HEK293 (cell line): ENCODE results near the gene NDUFA1.

Experiments used
- GLIS1 ChIP-seq: fragments of 450-650 bp; formaldehyde crosslinking; IDR thresholded peaks from 2 replicates; pipeline ENCODE4 v1.5.1; 2016; ENCODE audit warnings: missing biosample characterization, missing genetic modification characterization
- GLIS2 ChIP-seq: fragments of 450-650 bp; formaldehyde crosslinking; IDR thresholded peaks from 2 replicates; pipeline ENCODE4 v1.5.1; 2016; ENCODE audit warnings: missing biosample characterization, missing genetic modification characterization
- HOXD13 ChIP-seq: sonication (generic); formaldehyde crosslinking; IDR thresholded peaks from 2 replicates; pipeline ENCODE4 v1.8.0; 2022; ENCODE audit warnings: missing genetic modification reagents, borderline replicate concordance
- KLF16 ChIP-seq: fragments of 450-650 bp; formaldehyde crosslinking; IDR thresholded peaks from 2 replicates; pipeline ENCODE4 v1.5.1; 2017; ENCODE audit warnings: missing biosample characterization, missing genetic modification characterization
- KLF8 ChIP-seq: fragments of 450-650 bp; formaldehyde crosslinking; IDR thresholded peaks from 2 replicates; pipeline ENCODE4 v1.5.1; 2016; ENCODE audit warnings: missing biosample characterization, missing genetic modification characterization
- KLF9 ChIP-seq: fragments of 450-650 bp; formaldehyde crosslinking; IDR thresholded peaks from 2 replicates; pipeline ENCODE4 v1.5.1; 2016; ENCODE audit warnings: missing biosample characterization, missing genetic modification characterization, low read depth
- ZBTB20 ChIP-seq: fragments of 450-650 bp; formaldehyde crosslinking; IDR thresholded peaks from 2 replicates; pipeline ENCODE4 v1.5.1; 2016; ENCODE audit warnings: missing biosample characterization, missing genetic modification characterization
- ZNF140 ChIP-seq: fragments of 450-650 bp; formaldehyde crosslinking; IDR thresholded peaks from 2 replicates; pipeline ENCODE4 v1.5.1; 2016; ENCODE audit warnings: missing biosample characterization, missing genetic modification characterization
- ZNF266 ChIP-seq: fragments of 450-650 bp; formaldehyde crosslinking; IDR thresholded peaks from 2 replicates; pipeline ENCODE4 v1.5.1; 2016; ENCODE audit warnings: missing biosample characterization, missing genetic modification characterization, low read depth
- ZNF324 ChIP-seq: fragments of 450-650 bp; formaldehyde crosslinking; IDR thresholded peaks from 2 replicates; pipeline ENCODE4 v1.5.1; 2016; ENCODE audit warnings: missing biosample characterization, missing genetic modification characterization
- ZNF354C ChIP-seq: fragments of 450-650 bp; formaldehyde crosslinking; IDR thresholded peaks from 2 replicates; pipeline ENCODE4 v1.5.1; 2016; ENCODE audit warnings: missing biosample characterization, missing genetic modification characterization, low read depth, borderline replicate concordance
- ZNF473 ChIP-seq: fragments of 450-650 bp; formaldehyde crosslinking; IDR thresholded peaks from 2 replicates; pipeline ENCODE4 v1.5.1; 2017; ENCODE audit warnings: missing biosample characterization, missing genetic modification characterization
- ZNF510 ChIP-seq: fragments of 450-650 bp; formaldehyde crosslinking; IDR thresholded peaks from 2 replicates; pipeline ENCODE4 v1.5.1; 2018; ENCODE audit warnings: mild to moderate bottlenecking, missing genetic modification characterization, missing biosample characterization; ENCODE audit not compliant: insufficient replicate concordance
- ZNF654 ChIP-seq: fragments of 450-650 bp; formaldehyde crosslinking; IDR thresholded peaks from 2 replicates; pipeline ENCODE4 v1.5.1; 2016; ENCODE audit warnings: low read depth, missing biosample characterization, missing genetic modification characterization
- ZNF658 ChIP-seq: fragments of 450-650 bp; formaldehyde crosslinking; IDR thresholded peaks from 2 replicates; pipeline ENCODE4; 2016; ENCODE audit warnings: missing biosample characterization, missing genetic modification characterization
- ZNF660 ChIP-seq: fragments of 450-650 bp; IDR thresholded peaks from 2 replicates; pipeline ENCODE4 v1.5.1; 2018; ENCODE audit warnings: missing biosample characterization, mild to moderate bottlenecking, missing genetic modification characterization
- ZNF670 ChIP-seq: fragments of 450-650 bp; formaldehyde crosslinking; IDR thresholded peaks from 2 replicates; pipeline ENCODE4 v1.5.1; 2016; ENCODE audit warnings: missing biosample characterization, missing genetic modification characterization, low read depth
- ZNF707 ChIP-seq: fragments of 450-650 bp; formaldehyde crosslinking; IDR thresholded peaks from 2 replicates; pipeline ENCODE4 v1.5.1; 2016; ENCODE audit warnings: missing biosample characterization, missing genetic modification characterization
- ZNF76 ChIP-seq: fragments of 450-650 bp; formaldehyde crosslinking; IDR thresholded peaks from 2 replicates; pipeline ENCODE4; 2016; ENCODE audit warnings: low read depth, missing biosample characterization, missing genetic modification characterization, borderline replicate concordance
- ZNF768 ChIP-seq: fragments of 450-650 bp; formaldehyde crosslinking; IDR thresholded peaks from 2 replicates; pipeline ENCODE4 v1.5.1; 2018; ENCODE audit warnings: missing biosample characterization, mild to moderate bottlenecking, missing genetic modification characterization
- TF ChIP-seq, protein P1 (sequence below): sonication (generic); formaldehyde crosslinking; IDR thresholded peaks from 2 replicates; pipeline ENCODE4 v1.8.1; 2022; ENCODE audit warnings: mild to moderate bottlenecking, moderate library complexity, missing genetic modification reagents
- TF ChIP-seq, protein P2 (sequence below): fragments of 450-650 bp; formaldehyde crosslinking; IDR thresholded peaks from 2 replicates; pipeline ENCODE4 v1.5.1; 2016; ENCODE audit warnings: missing biosample characterization, missing genetic modification characterization
- TF ChIP-seq, protein P3 (sequence below): fragments of 450-650 bp; formaldehyde crosslinking; conservative IDR thresholded peaks from 2 replicates; pipeline ENCODE4 v1.5.1; 2016; ENCODE audit warnings: low read depth, missing biosample characterization, missing genetic modification characterization
- TF ChIP-seq, protein P4 (sequence below): fragments of 450-650 bp; formaldehyde crosslinking; IDR thresholded peaks from 2 replicates; pipeline ENCODE4 v1.5.1; 2016; ENCODE audit warnings: missing biosample characterization, missing genetic modification characterization
- TF ChIP-seq, protein P5 (sequence below): fragments of 450-650 bp; formaldehyde crosslinking; IDR thresholded peaks from 2 replicates; pipeline ENCODE4 v1.5.1; 2016; ENCODE audit warnings: missing biosample characterization, missing genetic modification characterization
- TF ChIP-seq, protein P6 (sequence below): fragments of 450-650 bp; formaldehyde crosslinking; IDR thresholded peaks from 2 replicates; pipeline ENCODE4 v1.5.1; 2016; ENCODE audit warnings: missing biosample characterization, missing genetic modification characterization

Gene NDUFA1

DNA sequence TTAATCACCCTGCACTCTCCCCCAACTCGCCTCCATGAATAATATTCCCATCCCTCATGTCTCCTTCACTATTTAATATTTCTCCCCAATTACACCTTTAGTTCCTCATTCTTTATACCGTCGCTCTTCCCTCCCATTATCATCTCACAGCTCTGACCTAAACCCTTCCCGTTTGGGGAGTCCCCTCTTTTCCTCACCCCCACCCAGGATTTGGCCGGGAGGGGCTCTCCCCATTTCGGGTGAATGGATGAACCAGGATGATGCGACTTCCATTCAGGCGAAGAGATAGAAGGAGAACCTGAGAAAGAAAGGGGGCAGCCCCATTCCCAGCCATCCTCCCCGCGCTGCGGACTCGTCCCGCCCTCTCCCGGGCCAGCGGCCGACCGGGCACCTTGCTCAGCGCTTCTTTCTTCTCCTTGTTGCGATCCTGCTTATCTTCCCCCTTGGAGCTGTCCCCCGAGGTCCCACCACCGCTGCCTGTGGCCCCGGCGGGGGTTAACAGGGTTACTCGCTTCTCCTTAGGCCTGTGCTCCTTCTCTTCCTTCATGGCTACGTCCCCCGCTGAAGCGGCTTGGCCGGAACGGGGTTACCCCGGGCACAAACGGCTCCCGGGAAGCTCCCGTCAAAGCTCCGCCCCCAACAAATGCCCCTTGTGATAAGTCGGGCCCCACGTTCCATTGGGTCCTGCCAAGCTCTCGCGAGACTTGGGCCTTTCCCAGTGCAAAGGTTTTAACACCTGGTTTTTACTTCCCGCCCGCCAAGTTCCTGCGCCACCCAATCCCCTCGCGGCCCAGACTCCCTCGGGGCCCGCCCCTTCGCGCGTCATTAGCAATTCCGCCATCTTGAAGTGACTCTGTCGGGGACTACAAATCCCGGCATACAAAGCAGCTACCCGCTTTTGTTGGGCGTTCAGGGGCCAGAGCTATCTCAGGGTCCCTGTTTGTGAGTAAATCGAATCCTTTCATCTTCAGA, 19.0 kb upstream of the NDUFA1 start, which contains the start of gene UPF3B (continued):
- TF ChIP-seq ZNF266 (tag by site-specific recombination) (no peak), KLF16 (tag by site-specific recombination) (peak; percentile 63), ZNF510 (no peak), KLF8 (tag by site-specific recombination) (peak; percentile 29; the same call in 1 of the 2 replicates), ZNF670 (tag by site-specific recombination) (no peak), ZNF654 (no peak), HOXD13 (CRISPR knock-in tag) (no peak), ZNF660 (tag by site-specific recombination) (no peak), ZNF324 (no peak), ZBTB20 (tag by site-specific recombination) (peak; percentile 99), ZNF768 (no peak), ZNF473 (tag by site-specific recombination) (no peak), GLIS2 (tag by site-specific recombination) (peak; percentile 89), ZNF707 (tag by site-specific recombination) (no peak), GLIS1 (tag by site-specific recombination) (peak; percentile 67), ZNF354C (tag by site-specific recombination) (no peak), KLF9 (peak; percentile 52; the same call in 1 of the 2 replicates), ZNF76 (tag by site-specific recombination) (peak; percentile 87), ZNF658 (tag by site-specific recombination) (no peak), ZNF140 (tag by site-specific recombination) (no peak)
- TF ChIP-seq, protein P1, sequence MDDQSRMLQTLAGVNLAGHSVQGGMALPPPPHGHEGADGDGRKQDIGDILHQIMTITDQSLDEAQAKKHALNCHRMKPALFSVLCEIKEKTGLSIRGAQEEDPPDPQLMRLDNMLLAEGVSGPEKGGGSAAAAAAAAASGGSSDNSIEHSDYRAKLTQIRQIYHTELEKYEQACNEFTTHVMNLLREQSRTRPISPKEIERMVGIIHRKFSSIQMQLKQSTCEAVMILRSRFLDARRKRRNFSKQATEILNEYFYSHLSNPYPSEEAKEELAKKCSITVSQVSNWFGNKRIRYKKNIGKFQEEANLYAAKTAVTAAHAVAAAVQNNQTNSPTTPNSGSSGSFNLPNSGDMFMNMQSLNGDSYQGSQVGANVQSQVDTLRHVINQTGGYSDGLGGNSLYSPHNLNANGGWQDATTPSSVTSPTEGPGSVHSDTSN (CRISPR knock-in tag), result no peak
- TF ChIP-seq, protein P2, sequence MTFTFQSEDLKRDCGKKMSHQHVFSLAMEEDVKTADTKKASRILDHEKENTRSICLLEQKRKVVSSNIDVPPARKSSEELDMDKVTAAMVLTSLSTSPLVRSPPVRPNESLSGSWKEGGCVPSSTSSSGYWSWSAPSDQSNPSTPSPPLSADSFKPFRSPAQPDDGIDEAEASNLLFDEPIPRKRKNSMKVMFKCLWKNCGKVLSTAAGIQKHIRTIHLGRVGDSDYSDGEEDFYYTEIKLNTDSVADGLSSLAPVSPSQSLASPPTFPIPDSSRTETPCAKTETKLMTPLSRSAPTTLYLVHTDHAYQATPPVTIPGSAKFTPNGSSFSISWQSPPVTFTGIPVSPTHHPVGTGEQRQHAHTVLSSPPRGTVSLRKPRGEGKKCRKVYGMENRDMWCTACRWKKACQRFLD (tag by site-specific recombination), result no peak
- TF ChIP-seq, protein P3, sequence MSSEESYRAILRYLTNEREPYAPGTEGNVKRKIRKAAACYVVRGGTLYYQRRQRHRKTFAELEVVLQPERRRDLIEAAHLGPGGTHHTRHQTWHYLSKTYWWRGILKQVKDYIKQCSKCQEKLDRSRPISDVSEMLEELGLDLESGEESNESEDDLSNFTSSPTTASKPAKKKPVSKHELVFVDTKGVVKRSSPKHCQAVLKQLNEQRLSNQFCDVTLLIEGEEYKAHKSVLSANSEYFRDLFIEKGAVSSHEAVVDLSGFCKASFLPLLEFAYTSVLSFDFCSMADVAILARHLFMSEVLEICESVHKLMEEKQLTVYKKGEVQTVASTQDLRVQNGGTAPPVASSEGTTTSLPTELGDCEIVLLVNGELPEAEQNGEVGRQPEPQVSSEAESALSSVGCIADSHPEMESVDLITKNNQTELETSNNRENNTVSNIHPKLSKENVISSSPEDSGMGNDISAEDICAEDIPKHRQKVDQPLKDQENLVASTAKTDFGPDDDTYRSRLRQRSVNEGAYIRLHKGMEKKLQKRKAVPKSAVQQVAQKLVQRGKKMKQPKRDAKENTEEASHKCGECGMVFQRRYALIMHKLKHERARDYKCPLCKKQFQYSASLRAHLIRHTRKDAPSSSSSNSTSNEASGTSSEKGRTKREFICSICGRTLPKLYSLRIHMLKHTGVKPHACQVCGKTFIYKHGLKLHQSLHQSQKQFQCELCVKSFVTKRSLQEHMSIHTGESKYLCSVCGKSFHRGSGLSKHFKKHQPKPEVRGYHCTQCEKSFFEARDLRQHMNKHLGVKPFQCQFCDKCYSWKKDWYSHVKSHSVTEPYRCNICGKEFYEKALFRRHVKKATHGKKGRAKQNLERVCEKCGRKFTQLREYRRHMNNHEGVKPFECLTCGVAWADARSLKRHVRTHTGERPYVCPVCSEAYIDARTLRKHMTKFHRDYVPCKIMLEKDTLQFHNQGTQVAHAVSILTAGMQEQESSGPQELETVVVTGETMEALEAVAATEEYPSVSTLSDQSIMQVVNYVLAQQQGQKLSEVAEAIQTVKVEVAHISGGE, result peak; percentile 67; the same call in 1 of the 2 replicates
- TF ChIP-seq, protein P4, sequence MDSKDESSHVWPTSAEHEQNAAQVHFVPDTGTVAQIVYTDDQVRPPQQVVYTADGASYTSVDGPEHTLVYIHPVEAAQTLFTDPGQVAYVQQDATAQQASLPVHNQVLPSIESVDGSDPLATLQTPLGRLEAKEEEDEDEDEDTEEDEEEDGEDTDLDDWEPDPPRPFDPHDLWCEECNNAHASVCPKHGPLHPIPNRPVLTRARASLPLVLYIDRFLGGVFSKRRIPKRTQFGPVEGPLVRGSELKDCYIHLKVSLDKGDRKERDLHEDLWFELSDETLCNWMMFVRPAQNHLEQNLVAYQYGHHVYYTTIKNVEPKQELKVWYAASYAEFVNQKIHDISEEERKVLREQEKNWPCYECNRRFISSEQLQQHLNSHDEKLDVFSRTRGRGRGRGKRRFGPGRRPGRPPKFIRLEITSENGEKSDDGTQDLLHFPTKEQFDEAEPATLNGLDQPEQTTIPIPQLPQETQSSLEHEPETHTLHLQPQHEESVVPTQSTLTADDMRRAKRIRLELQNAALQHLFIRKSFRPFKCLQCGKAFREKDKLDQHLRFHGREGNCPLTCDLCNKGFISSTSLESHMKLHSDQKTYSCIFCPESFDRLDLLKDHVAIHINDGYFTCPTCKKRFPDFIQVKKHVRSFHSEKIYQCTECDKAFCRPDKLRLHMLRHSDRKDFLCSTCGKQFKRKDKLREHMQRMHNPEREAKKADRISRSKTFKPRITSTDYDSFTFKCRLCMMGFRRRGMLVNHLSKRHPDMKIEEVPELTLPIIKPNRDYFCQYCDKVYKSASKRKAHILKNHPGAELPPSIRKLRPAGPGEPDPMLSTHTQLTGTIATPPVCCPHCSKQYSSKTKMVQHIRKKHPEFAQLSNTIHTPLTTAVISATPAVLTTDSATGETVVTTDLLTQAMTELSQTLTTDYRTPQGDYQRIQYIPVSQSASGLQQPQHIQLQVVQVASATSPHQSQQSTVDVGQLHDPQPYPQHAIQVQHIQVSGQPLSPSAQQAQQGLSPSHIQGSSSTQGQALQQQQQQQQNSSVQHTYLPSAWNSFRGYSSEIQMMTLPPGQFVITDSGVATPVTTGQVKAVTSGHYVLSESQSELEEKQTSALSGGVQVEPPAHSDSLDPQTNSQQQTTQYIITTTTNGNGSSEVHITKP (tag by site-specific recombination), result peak; percentile 91
- TF ChIP-seq, protein P5, sequence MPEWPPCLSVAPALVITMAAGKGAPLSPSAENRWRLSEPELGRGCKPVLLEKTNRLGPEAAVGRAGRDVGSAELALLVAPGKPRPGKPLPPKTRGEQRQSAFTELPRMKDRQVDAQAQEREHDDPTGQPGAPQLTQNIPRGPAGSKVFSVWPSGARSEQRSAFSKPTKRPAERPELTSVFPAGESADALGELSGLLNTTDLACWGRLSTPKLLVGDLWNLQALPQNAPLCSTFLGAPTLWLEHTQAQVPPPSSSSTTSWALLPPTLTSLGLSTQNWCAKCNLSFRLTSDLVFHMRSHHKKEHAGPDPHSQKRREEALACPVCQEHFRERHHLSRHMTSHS (tag by site-specific recombination), result no peak
- TF ChIP-seq, protein P6, sequence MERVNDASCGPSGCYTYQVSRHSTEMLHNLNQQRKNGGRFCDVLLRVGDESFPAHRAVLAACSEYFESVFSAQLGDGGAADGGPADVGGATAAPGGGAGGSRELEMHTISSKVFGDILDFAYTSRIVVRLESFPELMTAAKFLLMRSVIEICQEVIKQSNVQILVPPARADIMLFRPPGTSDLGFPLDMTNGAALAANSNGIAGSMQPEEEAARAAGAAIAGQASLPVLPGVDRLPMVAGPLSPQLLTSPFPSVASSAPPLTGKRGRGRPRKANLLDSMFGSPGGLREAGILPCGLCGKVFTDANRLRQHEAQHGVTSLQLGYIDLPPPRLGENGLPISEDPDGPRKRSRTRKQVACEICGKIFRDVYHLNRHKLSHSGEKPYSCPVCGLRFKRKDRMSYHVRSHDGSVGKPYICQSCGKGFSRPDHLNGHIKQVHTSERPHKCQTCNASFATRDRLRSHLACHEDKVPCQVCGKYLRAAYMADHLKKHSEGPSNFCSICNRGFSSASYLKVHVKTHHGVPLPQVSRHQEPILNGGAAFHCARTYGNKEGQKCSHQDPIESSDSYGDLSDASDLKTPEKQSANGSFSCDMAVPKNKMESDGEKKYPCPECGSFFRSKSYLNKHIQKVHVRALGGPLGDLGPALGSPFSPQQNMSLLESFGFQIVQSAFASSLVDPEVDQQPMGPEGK (tag by site-specific recombination), result peak; percentile 77; the same call in 1 of the 2 replicates
